PC-9 (cell line): ENCODE data around the gene C3. TPM values are rescaled to one million over a fixed set of nuclear protein-coding genes. Genes with fewer than 3 reads are reported as not detected.

Source experiments
- BruUV-seq: library from RNA; stranded (reverse); fragments of 400-500 nt; replicated peaks from 2 replicates; lab custom pipeline; 2021; lab: Mats Ljungman, UMichigan
- CTCF ChIA-PET: fragments of 300-600 bp; sonication (Branson Sonifier 250); formaldehyde crosslinking; loops from one replicate; lab custom pipeline; 2022; ENCODE audit warnings: antibody characterized with exemption; lab: Charles Lee
- POLR2A ChIA-PET: fragments of 300-600 bp; sonication (Branson Sonifier 250); formaldehyde crosslinking; loops from one replicate; lab custom pipeline; 2022; ENCODE audit warnings: antibody characterized with exemption; ENCODE audit not compliant: unreplicated experiment; lab: Charles Lee
- DNase-seq, 2 experiments: peaks; one replicate each; pipeline versions ENCODE4 v3.0.0 to v3.0.0-alpha.2; 2015 to 2022; ENCODE audit warnings: mixed read lengths in 1 of 2
- H2AFZ ChIP-seq: fragments of 200-600 bp; sonication (generic); 2 replicates; pipeline ENCODE4 v1.8.1; 2017; ENCODE audit warnings: antibody characterized with exemption
- H3F3A ChIP-seq: fragments of 200-600 bp; sonication (generic); 2 replicates; pipeline ENCODE4 v1.8.1; 2017; ENCODE audit warnings: antibody characterized with exemption, mild to moderate bottlenecking, low read depth; ENCODE audit not compliant: insufficient read depth
- H3K27ac ChIP-seq: fragments of 200-600 bp; sonication (generic); 2 replicates; pipeline ENCODE4 v1.6.1; 2016; ENCODE audit warnings: mixed run types
- H3K27me3 ChIP-seq: fragments of 200-600 bp; sonication (generic); 2 replicates; pipeline ENCODE4 v1.6.1; 2016; ENCODE audit warnings: low read depth, mixed run types; ENCODE audit not compliant: insufficient read depth
- H3K36me3 ChIP-seq: fragments of 200-600 bp; sonication (generic); 2 replicates; pipeline ENCODE4 v1.6.1; 2016; ENCODE audit warnings: low read depth, mixed run types
- H3K4me1 ChIP-seq: fragments of 200-600 bp; sonication (generic); replicated peaks from 2 replicates; pipeline ENCODE4 v1.6.1; 2016; ENCODE audit warnings: mixed run types; ENCODE audit not compliant: insufficient read depth
- H3K4me2 ChIP-seq: fragments of 200-600 bp; sonication (generic); 2 replicates; pipeline ENCODE4 v1.6.1; 2017; ENCODE audit warnings: mixed run types
- H3K4me3 ChIP-seq: fragments of 200-600 bp; sonication (generic); 2 replicates; pipeline ENCODE4 v1.6.1; 2016; ENCODE audit warnings: mixed run types
- H3K79me2 ChIP-seq: fragments of 200-600 bp; sonication (generic); 2 replicates; pipeline ENCODE4 v1.6.1; 2017; ENCODE audit warnings: low read depth, mixed run types
- H3K9me2 ChIP-seq: fragments of 200-600 bp; sonication (generic); 2 replicates; pipeline ENCODE4 v1.8.1; 2017; ENCODE audit warnings: mild to moderate bottlenecking; ENCODE audit not compliant: insufficient read depth
- H3K9me3 ChIP-seq: fragments of 200-600 bp; sonication (generic); 2 replicates; pipeline ENCODE4 v1.8.1; 2016; ENCODE audit warnings: low read depth; ENCODE audit not compliant: insufficient read depth
- H4K20me1 ChIP-seq: fragments of 200-600 bp; sonication (generic); 2 replicates; pipeline ENCODE4 v1.8.1; 2017; ENCODE audit not compliant: insufficient read depth
- CTCF ChIP-seq: fragments of 200-600 bp; sonication (generic); conservative IDR thresholded peaks from 2 replicates; pipeline ENCODE4 v1.6.1; 2017; ENCODE audit warnings: mixed run types, antibody characterized with exemption, mild to moderate bottlenecking, moderate library complexity
- EZH2 ChIP-seq: fragments of 200-600 bp; sonication (generic); IDR thresholded peaks from 2 replicates; pipeline ENCODE4 v1.8.0; 2017; ENCODE audit warnings: antibody characterized with exemption, low read depth
- intact Hi-C: fragments of 100-400 bp; cut with micrococcal nuclease; formaldehyde crosslinking; loops from one replicate; pipeline ENCODE4 v1.10.0; 2022; ENCODE audit not compliant: unreplicated experiment
- total RNA-seq: library from RNA; stranded (reverse); gene quantifications from 2 replicates; pipeline ENCODE4 v1.2.3, GENCODE V29; 2021

The C3 gene
- total RNA-seq, 1 experiment from 2014 or later: 130 TPM

DNA sequence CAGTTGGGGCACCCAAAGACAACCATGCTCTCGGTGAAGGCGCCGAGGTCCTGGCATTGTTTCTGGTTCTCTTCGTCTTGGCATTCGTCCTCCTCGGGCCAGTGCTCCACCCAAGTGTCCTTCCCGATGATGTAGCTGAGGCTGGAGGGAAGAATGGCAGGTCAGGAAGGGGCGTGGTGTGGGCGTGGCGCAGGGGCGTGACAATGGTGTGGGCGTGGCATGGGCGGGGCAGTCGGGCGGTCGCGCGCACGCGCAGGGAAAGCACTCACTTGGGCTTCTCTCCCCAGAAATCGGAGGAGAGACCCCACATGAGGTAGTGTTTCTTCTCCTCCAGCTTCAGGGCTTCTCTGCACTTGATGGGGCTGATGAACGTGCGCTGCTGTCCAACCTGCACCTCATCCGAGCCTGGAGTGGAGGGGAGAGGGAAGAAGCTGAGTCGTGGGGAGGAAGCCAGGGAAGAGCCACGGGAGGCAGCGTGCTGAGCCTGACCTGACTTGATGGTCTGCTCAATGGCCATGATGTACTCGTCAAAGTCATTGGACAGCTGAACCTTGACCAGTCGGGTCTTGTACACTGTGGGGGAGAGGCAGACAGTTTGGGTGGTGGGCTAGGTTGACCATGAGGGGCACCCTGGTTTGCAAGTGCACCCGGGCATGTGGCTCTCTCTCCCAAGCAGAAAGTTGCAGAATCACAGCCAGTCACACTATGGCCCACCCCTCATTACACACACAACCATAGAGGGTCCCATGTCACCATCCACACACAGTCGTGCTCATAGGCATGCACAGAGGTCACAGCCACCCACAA is 42.4 kb downstream of the C3 start:
- no peaks in the 10 kb centered on the region for H3K79me2 ChIP-seq
- peak overlapping the region; percentile 79; the same call in 1 of the 2 replicates for H3K4me2 ChIP-seq
- BruUV-seq: no TSS peak
- DNase-seq: no peak
- H3K4me1 ChIP-seq: peaks cover 60% of the 10 kb centered on the region
- no peak overlapping the region for H3K4me3 ChIP-seq
- H3K9me3 ChIP-seq: no peaks in the 10 kb centered on the region
- no peaks in the 10 kb centered on the region for H3K9me2 ChIP-seq
- TF ChIP-seq EZH2 (no peak), CTCF (no peak)
- H4K20me1 ChIP-seq: no peaks in the 10 kb centered on the region
- no peak overlapping the region for H3K27ac ChIP-seq
- peaks cover 36% of the 10 kb centered on the region for H3F3A ChIP-seq
- intact Hi-C loops: no loop called here
- no peaks in the 10 kb centered on the region for H3K36me3 ChIP-seq
- H2AFZ ChIP-seq: no peak overlapping the region
- ChIA-PET CTCF (interaction anchor here (0.6 kb wide), 1 partner anchor 320 kb away, joined by 5 read pairs; no protein-coding TSS in a partner anchor), POLR2A (interaction anchor here (0.7 kb wide), 1 partner anchor 391 kb away, joined by 4 read pairs; the partner anchor contains the start of gene ZNF557)
- H3K27me3 ChIP-seq: no peaks in the 10 kb centered on the region

DNA sequence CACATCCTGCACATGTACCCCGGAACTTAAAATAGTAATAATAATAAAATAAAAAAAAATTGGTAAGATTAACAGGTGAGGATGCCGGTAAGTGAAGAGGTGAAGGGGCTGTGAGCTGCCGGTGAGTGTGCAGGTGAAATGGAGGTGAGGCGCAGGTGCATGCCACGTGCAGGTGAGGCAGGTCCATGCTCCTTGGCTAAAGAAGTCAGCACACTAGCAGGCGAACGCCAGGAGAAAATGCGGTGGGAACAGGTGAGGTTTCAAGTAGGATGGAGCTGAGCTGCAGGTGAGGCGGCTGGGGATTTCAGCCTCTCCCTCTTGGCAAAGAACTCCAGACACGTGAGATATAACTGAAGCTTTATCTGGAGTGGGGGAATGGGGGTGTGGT is 43.0 kb downstream of the C3 start:
- no TSS peak for BruUV-seq
- DNase-seq: no peak
- H4K20me1 ChIP-seq: no peaks in the 10 kb centered on the region
- peaks cover 60% of the 10 kb centered on the region for H3K4me1 ChIP-seq
- H2AFZ ChIP-seq: no peak overlapping the region
- no peaks in the 10 kb centered on the region for H3K79me2 ChIP-seq
- H3K9me3 ChIP-seq: no peaks in the 10 kb centered on the region
- intact Hi-C loops: no loop called here
- no peak overlapping the region for H3K4me3 ChIP-seq
- H3K9me2 ChIP-seq: no peaks in the 10 kb centered on the region
- no peaks in the 10 kb centered on the region for H3K27me3 ChIP-seq
- peaks cover 36% of the 10 kb centered on the region for H3F3A ChIP-seq
- no peaks in the 10 kb centered on the region for H3K36me3 ChIP-seq
- H3K4me2 ChIP-seq: no peak overlapping the region
- ChIA-PET POLR2A (interaction anchor here (0.7 kb wide), 1 partner anchor 392 kb away, joined by 4 read pairs; the partner anchor contains the start of gene ZNF557), CTCF (interaction anchor here (0.6 kb wide), 1 partner anchor 320 kb away, joined by 5 read pairs; no protein-coding TSS in a partner anchor)
- TF ChIP-seq CTCF: no peak
- no peak for TF ChIP-seq EZH2
- H3K27ac ChIP-seq: no peak overlapping the region

GRCh38 chr19:6676288-6676687 is 44.2 kb downstream of the C3 start:
- no peaks in the 10 kb centered on the region for H3K36me3 ChIP-seq
- no peak for DNase-seq
- no peaks in the 10 kb centered on the region for H3K9me3 ChIP-seq
- H3K27ac ChIP-seq: no peak overlapping the region
- ChIA-PET POLR2A (no interaction called here), CTCF (no interaction called here)
- H3K4me3 ChIP-seq: no peak overlapping the region
- H3F3A ChIP-seq: peaks cover 36% of the 10 kb centered on the region
- no peak for TF ChIP-seq CTCF
- no peak for TF ChIP-seq EZH2
- no peaks in the 10 kb centered on the region for H4K20me1 ChIP-seq
- intact Hi-C loops: no loop called here
- no peaks in the 10 kb centered on the region for H3K9me2 ChIP-seq
- H3K4me1 ChIP-seq: peaks cover 51% of the 10 kb centered on the region
- no peaks in the 10 kb centered on the region for H3K27me3 ChIP-seq
- H2AFZ ChIP-seq: no peak overlapping the region
- no peak overlapping the region for H3K4me2 ChIP-seq
- BruUV-seq: no TSS peak
- H3K79me2 ChIP-seq: no peaks in the 10 kb centered on the region
